Measurements from ENCODE around the gene C1orf50. TPM values are rescaled to one million over a fixed set of nuclear protein-coding genes. Genes with fewer than 3 reads are reported as not detected.

Gene C1orf50
- total RNA-seq, 1 donor from 2014 or later = 13.1 TPM

Other genes with a start within 250 kb of the C1orf50 start
- gene PPIH, start 108.8 kb upstream of the C1orf50 start, total RNA-seq = 64.1 and 65.1 TPM in 2 replicates
- 609 and 693 TPM in 2 replicates for gene YBX1, start 84.8 kb upstream of the C1orf50 start, total RNA-seq
- gene CLDN19, start 27.0 kb upstream of the C1orf50 start, total RNA-seq = not detected in 2 replicates
- 27.1 and 30.4 TPM in 2 replicates for gene P3H1, start 221 bp upstream of the C1orf50 start, total RNA-seq
- 0.20 and 0.31 TPM in 2 replicates for gene TMEM269, start 17.7 kb downstream of the C1orf50 start, total RNA-seq
- gene ERMAP, start 49.9 kb downstream of the C1orf50 start, total RNA-seq = 7.1 and 10.7 TPM in 2 replicates
- gene SVBP, start 50.1 kb downstream of the C1orf50 start, total RNA-seq = 21.5 and 22.4 TPM in 2 replicates
- 13.1 and 16.1 TPM in 2 replicates for gene ZNF691, start 79.4 kb downstream of the C1orf50 start, total RNA-seq
- 105 and 117 TPM in 2 replicates for gene SLC2A1, start 191.6 kb downstream of the C1orf50 start, total RNA-seq